ENCODE measurements around the gene GRIN3A.
A peak's percentile ranks its signal among the peaks of the same experiment; 100 is the strongest.
"Not testable (repeated sequence)": the region's sequence is repeated elsewhere in the genome, so short reads cannot be mapped to it uniquely, and the experiment has no call there.

GRIN3A gene

DNA sequence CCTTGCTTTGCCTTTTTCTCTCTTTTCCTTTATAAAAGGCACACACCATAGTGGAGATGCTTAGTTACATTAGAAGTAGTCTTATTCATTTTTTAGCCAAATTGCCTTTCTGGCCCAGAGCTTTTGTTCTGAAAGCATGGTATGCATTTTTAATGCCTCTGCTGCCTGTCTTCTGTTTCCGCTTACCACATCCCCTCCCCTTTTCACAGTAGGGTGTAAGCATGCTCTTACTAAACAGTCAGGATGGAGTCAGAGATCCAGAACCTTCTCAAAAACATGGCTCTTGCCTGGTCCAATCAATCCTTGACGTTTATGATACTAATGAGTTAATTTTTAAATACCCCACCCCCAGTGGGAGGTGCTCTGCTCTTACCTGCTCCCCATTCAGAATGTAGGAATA is 166.1 kb downstream of the GRIN3A start:
- DNase-seq = no peak

DNA sequence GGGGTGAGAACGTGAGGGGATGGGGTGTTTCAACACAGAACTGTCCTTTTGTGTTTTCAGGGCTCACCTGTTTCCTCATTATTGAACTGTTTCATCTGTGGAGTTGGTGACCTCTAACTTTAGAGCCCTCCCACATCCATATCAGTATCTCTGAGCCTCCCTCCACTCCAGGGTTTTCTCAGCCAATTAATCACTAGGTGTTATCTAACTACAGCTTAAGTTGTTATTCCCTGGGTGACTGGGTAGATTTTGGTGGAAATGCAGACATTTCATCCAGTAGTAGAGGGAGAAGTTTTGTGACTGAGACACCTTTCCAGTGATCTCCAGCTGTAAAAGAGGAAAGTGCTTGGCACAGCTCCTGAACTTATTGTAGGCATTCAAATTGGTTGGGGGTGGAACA is 167.3 kb downstream of the GRIN3A start:
- no peak for DNase-seq

GRCh38 chr9:101569741-101570501 is 168.5 kb downstream of the GRIN3A start:
- DNase-seq = no peak

DNA sequence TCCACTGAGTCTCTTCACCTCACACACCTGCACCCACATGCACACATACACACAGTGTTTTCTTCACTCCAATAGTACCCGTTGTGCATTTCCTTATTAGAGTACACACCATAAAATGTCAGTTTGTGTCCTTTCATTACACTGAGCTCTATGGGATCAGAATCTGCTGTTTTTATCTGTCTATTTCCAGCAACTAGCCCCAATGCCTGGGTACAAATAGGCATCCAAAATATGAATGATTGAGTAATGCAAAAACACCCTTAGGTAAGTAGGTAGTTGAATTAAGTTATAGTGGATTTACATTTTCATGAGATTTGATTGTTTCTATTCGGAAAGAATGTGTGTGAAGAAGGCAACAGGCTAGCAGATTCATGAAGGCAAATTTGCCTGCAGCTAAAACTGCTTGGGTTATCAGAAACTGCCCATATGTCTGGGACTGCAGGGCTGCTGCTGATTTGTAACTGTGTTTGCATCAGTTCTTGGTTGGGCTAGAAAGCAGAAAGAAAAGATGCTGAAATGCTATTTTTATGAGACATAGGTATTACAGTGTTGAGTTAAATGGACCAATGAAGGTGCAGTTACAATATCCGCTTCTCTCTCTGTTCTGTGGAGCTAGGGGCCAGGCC is 170.6 kb downstream of the GRIN3A start:
- DNase-seq = no peak

DNA sequence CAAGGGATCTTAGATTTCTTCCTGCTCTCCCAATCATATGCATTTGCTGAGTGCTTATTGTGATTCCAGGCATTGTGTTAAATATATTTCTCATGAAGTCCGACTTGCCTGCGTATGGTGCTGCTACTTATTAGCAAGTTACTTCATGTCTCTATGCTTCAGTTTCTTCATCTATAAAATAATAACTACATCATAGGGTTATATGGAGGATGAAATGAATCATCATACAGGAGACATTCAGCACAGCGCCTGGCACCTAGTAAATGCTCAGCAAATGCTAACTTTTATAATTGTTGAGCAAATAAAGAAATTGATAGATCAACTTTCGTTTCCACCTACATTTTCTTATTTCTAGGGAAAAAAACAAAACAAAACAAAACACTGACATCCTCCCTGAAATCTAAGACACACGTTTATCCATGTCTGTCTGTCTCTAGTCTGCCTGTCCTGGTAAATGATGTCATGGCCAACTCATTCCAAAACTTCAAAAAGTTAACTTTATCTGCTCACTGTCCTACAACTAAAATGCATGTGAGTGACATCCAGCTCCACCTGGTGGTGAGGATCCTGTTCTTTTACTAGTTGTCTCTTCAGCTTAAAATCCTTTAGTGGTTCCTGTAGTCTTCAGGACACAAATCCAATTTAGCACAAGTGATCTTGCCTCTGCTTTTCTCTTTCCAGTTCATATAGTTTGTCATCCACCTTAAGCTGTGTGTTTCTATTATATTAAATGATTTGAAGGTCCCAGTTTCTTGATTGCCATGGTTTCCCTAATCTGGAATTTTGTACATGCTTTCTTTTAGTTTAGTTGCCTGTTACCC is 171.3 kb downstream of the GRIN3A start:
- peak; percentile 16 for DNase-seq

- DNase-seq = no peak
Observed at GRCh38 chr9:101564252-101564651, 174.2 kb downstream of the GRIN3A start.

DNA sequence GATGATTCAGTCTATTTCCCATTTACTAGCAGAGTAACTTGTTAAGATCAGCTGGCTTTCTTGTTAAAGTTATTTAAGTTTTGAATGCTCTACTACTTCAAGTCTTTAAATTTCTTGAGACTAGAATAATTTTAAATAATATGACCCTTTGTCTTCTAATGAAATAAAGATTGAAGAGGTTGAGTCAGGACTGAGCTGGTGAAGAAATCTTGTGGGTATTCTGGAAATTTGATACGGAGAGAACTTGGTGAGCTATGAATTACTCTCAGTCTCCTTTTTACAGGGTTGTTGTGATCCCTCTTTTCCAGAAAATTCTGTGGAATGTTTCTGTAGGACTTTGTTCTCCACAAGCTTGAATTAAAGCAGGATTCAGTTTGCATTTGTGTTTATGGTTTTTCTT is 175.5 kb downstream of the GRIN3A start:
- DNase-seq = no peak

DNA sequence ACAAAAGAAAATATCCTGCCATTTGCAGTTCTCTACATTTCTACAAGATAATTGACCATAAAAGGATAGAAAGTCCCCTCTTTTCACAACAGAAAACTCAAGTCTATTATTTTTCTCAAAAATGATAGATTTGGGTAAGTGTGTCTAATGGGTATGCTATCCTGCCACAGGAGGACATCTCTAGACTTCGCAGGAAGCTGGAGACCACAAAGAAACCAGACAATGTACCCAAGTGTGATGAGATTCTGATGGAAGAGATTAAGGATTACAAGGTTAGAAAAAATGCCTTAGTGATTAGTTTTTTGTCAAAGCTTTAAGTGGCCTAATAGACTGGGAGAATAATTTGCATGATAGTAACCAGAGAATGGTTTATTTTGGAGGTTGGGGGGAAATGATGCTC is 176.7 kb downstream of the GRIN3A start:
- no peak for DNase-seq

DNA sequence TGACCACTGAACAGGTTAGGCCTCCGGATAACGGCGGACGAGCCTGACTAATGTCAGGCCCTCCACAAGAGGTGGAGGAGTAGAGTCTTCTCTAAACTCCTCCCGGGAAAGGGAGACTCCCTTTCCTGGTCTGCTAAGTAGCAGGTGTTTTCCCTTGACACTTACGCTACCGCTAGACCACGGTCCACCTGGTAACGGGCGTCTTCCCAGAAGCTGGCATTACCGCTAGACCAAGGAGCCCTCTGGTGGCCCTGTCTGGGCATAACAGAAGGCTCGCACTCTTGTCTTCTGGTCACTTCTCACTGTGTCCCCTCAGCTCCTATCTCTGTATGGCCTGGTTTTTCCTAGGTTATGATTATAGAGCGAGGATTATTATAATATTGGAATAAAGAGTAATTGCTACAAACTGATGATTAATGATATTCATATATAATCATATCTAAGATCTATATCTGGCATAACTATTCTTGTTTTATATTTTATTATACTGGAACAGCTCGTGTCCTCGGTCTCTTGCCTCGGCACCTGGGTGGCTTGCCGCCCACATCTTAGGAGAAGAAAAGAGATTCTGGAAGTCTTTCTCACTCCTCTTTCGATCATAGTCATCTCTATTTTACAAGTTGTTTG is 188.9 kb downstream of the GRIN3A start:
- not testable (repeated sequence) for DNase-seq

- no peak for DNase-seq
Observed at GRCh38 chr9:101543098-101543735, 195.2 kb downstream of the GRIN3A start.

GRCh38 chr9:101540069-101540468 is 198.4 kb downstream of the GRIN3A start:
- DNase-seq = no peak

DNA sequence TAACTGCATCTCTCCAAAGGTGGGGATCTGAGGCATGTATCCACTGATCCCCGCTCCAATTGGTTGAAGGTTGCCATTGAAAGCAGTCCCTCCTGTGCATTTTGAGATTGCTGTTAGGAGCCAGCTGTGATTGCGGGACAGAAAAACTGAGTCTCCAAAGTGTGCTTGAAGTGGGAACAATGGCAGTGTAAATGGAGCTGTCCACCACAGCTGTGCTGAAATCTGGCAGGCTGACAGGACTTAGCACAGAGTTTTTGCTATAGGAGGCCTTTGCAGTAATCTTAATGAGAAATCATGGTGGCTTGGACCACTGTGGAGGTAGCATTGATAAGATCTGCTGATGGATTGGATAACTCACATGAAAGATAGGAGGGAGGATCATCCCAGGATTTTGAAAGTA is 201.5 kb downstream of the GRIN3A start:
- no peak for DNase-seq

DNA sequence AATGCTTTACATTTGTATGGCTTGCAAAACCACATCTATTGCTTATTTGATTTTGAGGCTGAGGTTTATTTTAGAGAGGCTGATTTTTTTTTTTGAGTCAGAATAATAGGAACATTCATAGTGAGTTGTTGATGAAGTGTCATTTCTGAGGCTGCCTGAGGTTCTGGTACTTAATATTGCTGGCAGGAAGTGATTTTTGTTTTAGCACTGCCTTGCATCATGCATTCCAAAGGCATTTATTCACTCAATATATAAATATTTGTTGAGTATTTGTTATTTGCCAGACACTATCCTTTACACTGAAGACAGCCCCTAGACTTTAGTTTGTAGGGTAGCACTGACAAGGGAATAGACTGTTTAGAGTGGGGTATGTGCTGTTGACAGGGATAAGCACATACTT is 202.1 kb downstream of the GRIN3A start:
- DNase-seq = no peak

DNA sequence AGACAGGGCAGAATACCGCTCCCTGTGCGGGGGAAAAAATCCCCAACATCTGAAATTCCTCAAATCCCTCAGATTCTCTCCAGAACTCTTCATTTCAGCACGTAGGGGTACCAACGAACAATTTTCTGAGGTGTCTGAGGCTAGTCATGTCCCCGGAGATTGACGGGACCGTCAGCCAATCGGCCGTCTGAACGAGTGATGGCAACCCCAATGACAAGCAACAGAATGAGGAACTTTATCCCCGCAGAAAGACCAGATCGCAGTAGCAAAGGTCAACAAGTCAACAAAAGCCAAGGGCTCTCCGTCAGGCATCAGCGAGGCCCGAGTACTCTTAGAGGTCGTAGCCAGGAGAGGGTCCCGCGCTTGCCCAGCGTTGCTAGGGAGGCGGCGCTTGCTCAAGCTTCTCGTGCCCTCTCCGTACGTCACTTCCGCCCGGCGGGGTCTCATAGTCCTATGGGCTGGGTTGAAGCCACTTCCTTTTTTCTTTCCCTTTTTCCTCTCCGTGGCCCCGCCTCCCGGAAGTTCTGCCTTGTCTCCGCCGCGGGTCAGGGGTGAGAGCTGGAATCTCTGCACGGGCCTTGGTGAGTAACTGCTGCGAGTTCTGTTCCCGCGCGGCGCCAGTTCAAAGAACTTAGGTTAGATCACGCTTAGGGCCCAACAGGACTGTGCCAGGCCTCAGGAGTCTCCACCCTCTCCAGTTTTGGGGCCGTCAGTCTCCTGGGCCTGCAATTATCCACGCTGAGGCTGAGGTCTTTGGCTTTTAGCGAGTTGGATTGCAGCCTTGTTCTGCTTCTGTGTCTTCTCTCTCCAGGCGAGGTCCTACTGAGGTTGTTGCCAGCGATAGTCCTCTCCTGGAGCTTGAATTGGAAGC is 204.9 kb downstream of the GRIN3A start, which contains the start of gene RNF20:
TSS of gene RNF20 (plus strand) at position 520 of the 871 bp plus-strand sequence. CDS start 1,571 bp downstream, outside the sequence.
- peak; percentile 100 for DNase-seq

GRCh38 chr9:101530076-101530711 is 208.3 kb downstream of the GRIN3A start:
- DNase-seq = peak; percentile 59

- DNase-seq = no peak
Observed at GRCh38 chr9:101528015-101528414, 210.4 kb downstream of the GRIN3A start.

DNA sequence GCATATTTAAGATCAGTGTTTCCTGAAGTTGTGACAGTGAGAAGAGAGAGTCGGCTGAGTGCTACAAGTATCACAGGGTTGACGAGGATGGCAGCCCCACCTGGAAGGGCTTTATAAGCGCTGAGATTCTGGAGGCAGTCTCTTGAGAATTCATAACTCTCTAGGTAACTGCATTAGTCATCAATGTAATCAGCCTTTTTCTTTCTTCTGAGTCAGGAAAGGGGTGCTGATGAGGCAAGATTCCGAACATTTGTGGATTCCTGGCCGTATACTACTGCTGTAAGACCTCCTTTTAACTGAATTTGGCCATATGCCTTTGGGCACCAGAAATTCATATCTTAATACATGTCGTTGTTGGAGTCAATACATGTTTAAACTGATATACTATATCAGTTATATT is 211.4 kb downstream of the GRIN3A start:
- no peak for DNase-seq

GRCh38 chr9:101524371-101524770 is 214.1 kb downstream of the GRIN3A start:
- no peak for DNase-seq

All from stimulated activated CD4-positive, alpha-beta T cell treated with anti-CD3 and anti-CD28 coated beads, Interleukin-4, amount 100 ng/mL, for 1 hour (primary cell).